HG03354 (cell line): ENCODE measurements around the gene PPM1E.

Source experiments
- ATAC-seq: cut with Tn5 transposase; IDR thresholded peaks from one replicate; pipeline ENCODE4 v1.9.1; 2021; ENCODE audit warnings: mild to moderate bottlenecking; ENCODE audit not compliant: unreplicated experiment, poor library complexity, severe bottlenecking

PPM1E gene

DNA sequence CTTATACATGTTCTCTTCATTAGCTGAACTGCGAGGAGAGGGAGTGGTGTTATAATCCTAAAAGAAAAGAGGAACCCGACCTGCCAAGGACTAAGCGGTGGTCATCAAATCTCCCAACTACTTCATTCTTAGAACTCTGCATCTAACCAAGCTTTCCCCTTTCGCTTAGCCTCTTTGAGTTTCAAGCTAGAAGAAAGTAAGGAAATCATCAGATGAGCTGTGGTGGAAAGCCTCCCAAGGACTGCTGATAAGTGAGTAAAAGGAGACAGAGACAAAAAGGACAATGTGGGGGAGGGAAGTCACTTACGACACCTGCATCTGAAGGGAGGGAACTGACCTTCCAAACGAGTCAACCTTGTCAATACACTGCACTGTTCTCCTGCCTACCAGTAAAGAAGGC, 229.7 kb downstream of the PPM1E start:
- ATAC-seq = no peak

DNA sequence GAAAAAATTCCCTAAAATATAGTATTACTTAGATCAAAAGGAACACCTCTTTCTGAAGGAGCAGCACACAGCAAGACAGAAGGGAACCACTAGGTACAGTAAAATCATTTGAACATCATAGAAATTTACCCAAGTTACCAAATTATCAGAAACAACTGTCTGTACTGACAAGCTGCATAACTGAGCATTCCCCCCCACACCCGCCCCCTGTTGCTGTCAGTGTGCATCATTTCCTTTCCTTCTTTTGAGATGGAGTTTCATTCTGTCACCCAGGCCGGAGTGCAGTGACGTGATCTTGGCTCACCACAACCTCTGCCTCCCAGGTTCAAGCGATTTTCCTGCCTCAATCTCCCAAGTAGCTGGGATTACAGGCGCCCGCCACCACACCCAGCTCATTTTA, 230.3 kb downstream of the PPM1E start:
- ATAC-seq = no peak

DNA sequence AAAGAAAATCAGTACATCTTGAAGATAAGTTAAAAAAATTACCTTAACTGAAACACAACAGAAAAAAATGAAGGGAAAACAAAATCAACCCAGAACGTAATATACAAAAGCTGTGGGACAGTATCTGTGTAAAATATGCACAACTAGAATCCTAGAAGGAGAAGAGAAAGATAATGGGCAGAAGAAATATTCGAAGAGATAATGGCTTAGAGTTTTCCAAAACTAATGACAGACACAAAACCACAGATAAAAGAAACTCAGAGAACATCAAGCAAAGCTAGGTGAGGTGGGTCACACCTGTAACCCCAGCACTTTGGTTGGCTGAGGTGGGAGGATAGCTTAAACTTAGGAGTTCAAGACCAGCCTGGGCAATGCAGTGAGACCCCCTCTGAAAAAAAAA, 234.0 kb downstream of the PPM1E start:
- no peak for ATAC-seq

DNA sequence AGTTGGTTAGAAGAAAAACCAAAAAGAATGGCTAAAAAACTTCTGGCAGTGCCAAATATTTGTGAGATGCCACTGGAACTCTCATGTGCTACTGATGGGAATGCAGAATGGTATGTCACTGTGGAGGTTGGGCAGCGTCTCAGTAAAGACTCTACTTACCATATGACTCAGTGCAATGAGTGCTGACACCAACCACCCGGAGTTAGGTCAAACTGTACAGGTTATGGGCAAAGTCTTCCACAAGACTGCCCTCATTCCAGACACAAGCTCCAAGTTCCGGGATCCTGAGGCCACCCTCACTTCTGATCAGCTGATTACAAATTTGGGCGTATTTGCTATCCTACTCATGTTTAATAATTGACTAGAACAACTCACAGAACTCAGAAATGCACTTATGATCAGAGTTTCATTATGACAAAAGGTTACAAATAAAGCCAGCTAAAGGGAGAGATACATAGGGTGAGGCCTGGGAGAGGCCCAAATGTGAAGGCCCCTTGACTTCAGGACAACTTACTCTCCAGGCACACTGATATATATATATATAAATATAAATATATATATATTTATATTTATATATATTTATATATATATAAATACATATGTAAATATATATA, 236.2 kb downstream of the PPM1E start:
- peak; percentile 71 for ATAC-seq

DNA sequence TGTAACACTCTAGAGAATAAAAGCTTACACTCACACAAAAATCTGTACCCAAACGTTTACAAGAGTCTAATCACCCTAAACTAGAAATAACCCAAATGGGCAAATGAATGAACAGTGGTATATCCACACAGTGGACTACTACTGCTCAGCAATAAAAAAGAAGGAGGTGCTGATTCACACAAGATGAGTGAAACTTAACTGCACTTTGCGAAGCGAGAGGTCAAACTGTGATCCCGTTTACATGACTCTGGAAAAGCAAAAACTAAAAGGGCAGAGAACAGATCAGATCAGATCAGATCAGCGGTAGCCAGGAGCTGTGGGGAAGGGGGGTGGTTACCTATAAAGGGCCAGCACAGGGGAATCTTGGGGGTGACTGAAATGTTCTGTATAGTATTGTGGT, 237.7 kb downstream of the PPM1E start:
- ATAC-seq = no peak

DNA sequence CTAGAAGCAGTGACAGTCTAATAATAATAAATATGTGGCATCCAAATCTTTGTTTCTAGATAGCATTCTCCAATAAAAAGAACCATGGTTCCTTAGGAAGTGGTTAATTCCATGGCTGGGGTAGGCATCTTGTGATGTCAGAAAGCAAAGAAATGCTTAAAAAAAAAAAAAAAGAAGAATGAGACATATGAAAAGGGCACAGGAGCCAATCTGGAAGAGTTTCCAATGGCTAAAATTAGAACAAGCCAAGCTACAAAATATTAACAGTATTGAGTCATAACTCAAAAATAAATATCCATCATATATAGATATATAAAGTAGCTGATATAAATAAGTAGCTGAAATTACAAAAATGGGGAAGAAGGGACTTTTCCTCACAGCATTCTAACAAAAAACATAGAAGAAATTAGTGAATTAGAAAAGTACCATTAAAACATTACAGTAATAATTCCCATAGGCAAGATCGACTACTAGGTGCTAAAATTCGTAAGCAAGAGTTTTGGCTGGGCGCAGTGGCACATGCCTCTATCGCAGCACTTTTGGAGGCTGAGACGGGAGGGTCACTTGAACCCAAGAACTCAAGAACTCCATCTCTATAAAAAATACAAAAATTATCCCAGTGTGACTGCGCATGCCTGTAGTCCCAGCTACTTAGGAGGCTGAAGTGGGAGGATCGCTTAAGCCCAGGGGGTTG, 239.7 kb downstream of the PPM1E start:
- no peak for ATAC-seq

DNA sequence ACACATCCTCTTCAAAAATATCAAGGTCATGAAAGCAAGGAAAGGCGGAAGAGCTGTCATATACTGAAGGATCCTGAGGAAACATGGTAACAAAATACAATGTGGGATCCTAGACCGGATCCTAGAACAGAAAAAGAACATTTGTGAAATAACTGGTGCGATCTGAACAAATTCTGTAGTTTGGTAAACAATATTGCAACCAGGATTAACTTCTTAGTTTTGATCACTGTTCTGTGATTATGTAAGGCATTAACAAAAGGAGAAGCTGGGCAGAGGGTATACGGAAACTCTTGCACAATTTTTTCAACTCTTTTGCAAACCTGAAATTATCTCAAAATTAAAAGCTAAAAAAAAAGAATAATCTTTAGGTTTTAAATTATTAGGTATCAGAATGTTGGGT, 241.3 kb downstream of the PPM1E start:
- ATAC-seq = no peak

DNA sequence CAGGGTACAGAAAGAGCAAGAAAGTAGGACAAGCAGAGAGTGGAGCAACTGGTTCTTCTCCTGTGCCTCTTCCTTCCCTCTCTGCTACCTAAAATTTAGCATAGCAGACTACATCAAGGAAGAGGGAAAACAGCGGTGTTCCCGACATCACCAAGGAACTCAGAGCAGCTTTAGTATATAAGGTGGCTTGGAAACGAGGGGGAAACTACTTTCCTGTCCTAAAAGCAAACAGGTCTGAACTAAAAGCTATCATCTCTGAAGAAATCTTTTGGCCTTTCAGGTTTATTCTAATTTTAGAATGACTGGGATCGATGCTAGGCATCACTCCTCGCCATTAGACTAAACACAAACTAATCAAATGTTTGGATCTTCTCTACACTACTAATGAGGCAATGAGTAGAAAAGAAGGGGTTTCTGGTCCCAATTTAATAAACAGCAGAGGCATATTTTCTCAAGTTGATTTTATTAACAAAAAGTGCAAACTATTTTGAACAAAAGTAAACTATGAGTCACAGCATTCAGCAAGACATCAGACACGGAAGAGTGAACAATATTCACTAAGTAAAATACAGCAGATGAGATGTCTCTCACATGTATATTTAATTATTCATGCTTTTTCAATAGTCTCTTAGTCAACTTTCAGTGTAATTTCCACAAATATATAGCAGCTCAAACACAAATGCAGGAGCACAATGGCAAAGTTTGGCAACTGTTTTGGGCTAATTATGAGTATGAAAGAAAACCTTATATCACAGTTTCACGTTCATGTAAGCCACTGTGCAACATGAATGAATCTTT, 242.3 kb downstream of the PPM1E start:
- ATAC-seq = no peak

DNA sequence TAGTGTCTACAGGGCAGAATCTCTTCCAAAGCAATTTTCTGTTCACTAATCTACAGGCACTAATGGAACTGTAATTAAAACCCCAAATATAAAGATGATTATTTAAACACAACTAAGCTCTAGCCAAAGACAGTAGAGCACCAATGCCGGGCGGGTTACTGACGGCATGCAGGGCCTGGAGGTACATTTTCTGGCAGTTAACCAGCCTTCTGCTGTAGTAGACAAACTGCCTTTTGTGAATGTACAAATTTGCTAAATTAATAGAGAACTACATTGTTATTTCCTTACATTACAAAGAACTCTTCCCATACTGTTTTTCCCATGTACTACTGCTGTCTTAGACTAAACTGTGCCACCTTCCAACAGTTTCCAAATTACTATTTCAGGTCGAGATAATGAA, 243.2 kb downstream of the PPM1E start:
- no peak for ATAC-seq

DNA sequence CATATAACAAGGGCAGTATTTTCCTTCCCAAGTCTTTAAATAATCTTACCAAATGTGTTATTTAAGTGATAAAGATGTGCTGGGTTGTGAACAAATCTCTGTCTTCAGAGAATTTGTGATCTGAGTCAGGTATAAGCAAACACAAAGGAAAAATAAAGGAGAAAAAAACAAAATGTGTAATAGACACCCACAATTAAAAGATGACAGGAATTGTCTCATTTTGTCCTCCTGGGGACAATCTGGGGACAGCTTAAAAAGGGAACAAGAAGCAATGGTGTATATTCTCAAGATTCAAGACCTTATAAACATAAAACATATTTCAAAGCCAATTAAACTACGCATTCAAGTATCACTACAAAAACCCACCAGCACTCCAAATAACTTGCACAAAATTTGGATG, 243.8 kb downstream of the PPM1E start:
- no peak for ATAC-seq

DNA sequence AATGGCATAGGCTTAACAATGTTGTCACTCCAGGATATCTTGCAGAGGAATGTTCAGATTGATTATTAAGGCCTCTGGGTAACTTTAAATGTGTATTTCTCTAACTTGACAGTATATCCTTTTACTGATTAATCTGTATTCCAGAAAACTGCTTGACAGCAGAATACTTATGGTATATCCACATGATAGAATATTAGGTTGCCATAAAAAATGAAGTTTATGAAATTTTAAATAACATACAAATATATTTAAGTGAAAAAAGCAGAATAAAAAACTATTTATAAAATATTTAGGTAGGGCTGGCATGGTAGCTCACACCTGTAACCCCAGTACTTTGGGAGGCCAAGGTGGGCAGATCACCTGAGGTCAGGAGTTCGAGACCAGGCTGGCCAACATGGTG, 244.4 kb downstream of the PPM1E start:
- ATAC-seq = no peak

DNA sequence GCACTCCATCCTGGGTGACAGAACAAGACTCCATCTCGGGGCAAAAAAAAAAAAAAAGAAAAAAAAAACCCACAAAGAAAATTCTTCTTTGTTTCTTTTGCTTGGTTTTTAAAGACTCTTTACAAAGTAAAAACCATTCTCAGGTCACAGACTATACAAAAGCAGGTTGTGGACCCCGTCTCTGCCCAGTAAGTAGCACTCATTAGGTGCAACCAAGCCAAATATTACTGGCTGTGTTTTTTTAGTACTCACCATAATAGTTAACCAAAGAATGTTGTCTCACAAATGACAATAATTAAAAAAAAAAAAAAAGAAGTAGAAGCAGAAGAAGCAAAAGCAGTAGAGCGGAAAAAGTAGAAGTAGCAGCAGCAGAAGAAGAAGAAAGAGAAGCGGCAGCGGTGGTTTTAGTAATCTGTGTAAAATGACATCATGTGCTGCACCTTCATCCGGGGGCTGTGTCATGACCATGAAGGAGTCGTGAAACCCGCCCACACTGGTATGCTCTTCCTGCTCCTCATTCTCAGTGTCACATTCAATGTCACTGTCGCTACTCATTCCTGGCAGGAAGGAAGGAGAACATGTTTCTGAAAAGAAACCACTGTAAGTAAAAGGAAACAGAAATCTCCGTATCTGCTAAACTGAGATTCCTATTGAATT, 245.6 kb downstream of the PPM1E start:
- peak; percentile 95 for ATAC-seq

DNA sequence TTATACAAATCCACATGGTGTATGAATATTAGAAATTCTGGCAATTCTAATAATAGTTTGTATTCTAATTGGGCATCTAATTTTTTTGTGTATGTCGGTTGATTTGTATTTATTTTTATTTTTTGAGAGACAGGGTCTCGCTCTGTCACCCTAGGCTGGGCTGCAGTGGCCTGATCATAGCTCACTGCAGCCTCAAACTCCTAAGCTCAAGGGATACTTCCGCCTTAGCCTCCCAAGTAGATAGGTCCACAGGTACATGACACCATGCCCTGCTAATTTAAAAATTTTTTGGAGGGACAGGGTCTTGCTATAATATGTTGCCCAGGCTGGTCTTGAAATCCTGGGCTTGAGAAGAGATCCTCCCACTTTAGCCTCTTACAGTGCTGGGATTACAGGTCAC, 246.5 kb downstream of the PPM1E start:
- ATAC-seq = no peak

DNA sequence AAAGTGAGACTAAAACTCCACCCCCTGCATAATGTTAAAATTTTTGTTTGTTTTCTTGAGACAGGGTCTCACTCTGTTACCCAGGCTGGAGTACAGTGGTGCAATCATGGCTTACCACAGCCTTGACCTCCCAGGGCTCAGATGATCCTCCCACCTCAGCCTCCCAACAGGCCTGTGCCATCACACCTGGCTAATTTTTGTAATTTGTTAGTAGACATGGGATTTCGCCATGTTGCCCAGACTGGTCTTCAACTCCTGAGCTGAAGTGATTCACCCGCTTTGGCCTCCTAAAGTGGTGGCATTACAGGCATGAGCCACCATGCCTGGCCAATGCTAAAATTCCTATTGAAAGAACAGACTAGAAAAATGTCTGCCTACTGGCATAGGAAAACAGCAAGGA, 247.2 kb downstream of the PPM1E start:
- ATAC-seq = no peak

DNA sequence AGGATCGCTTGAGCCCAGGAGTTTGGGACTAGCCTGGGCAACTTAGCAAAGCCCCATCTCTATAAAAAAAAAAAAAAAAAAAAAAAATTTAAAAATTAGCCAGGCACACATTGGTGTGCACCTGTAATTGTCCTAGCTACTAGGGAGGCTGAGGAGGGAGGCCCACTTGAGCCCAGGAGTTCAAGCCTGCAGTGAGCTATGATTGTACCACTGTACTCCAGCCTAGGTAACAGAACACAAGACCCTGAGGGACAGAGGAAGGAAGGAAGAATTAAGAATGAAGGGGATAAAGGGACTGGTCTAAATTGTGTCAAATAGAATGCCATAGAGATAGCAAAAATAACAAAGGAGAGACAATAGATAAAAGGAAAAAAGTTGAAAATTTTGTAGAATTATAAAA, 248.2 kb downstream of the PPM1E start:
- no peak for ATAC-seq

DNA sequence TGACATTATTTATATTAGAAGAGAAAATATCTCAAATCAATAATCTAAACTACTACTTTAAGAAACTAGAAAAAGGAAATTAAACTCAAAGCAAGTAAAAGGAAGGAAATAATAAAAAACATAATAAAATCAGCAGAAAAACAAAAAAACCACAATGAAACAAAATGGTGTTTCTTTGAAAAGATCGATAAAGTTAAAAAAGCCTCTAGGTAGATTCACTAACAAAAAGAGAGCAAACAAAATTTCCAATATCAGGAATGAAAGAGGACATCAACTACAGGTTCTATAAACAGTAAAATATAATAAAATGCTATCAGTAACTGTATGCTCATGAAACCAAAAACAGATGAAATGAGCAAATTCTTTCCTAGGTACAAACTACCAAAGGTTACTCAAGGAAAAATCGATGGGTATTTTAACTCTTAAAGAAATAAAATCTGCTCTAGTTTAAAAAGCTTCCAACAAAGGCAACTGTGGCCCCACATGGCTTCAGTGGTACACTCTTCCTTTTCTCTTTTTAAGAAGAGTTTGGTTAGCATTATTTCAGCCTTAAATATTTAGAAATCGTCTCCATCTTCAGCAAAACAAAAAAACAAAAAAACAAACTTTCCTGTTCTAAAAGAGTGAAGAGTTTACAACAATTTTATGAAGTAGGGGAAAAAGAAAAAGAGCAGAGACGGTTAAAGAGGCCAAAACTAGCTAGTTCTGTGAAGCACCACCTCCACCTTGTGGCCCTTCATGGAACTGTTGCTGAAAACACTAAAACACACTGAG, 248.9 kb downstream of the PPM1E start:
- ATAC-seq = peak; percentile 44

DNA sequence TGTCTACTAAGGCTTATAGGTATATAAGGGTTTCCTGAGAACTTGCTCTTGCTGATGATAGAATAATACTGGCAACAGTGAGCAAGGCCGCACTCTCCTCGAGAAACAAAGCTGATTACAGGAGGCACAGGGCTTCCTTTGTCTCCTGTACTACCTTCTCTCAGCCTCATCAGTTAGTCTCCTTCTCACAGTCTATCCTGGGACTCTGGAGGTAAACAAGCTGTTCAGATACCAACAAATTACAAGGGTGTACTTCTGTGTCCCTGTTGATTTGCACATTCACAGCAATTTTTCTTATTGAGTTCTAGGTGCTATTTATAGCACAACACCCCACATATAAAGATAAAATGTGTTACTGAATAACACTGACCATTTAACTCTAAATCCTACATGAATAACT, 252.3 kb downstream of the PPM1E start:
- ATAC-seq = no peak

DNA sequence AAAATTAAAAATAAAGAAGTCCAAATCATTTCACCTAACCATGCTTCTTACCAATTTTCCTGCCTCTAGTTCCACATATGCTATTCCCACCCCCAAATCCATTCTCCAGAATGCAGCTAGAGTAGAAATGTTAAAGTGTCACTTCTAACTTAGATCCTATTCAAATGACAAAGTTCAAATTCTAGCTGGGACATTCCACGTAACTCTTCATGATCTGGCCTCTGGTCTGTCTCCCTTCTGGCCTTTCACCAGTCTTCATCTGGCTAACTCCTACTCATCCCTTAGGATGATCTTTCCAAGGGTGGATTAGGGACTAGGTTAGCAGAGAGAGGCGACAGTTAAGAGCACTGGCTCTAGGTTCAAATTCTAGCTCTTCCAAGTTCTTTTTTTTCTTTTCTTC, 253.1 kb downstream of the PPM1E start:
- no peak for ATAC-seq

DNA sequence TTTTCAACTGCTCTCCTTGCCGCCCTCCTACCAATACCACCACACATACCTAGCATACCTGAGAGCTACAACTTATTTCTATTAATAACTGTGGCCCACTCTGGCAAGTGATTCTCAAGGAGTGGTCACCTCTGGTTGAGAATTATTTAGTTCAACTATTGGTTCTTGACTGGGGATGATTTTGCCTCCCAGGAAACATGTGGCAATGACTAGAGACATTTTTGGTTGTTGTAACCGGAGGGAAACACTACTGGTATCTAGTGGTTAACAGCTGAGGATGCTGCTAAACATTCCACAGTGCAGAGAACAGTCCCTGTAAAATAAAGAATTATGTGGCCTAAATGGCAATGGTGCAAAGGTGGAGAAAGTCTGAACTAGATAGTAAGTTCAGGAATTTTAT, 254.4 kb downstream of the PPM1E start:
- ATAC-seq = no peak

DNA sequence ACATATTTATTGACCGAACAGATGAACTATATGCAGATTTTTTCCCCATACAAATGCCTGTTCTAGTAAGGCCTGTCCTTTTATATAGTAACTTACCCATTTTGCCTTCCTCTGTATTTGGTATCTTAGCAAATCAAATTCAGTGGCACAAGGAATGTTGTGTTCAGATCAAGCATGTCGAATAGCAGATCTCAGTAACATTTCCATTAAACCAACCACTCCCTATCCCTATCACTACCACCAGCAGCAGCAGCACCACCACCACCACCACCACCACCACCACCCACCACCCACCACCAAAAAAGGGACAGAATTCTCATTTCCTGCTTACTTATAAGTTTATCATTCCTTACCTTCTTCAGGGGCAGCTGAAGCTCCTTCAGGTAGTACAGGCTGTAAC, 256.3 kb downstream of the PPM1E start:
- no peak for ATAC-seq
